Esophagus squamous epithelium (tissue), 5 donors: ENCODE results near the gene STK11. TPM values are rescaled to one million over a fixed set of nuclear protein-coding genes. Genes with fewer than 3 reads are reported as not detected.

Experiments
- DNase-seq: peaks from one replicate; lab custom pipeline; 2025; lab: John Stamatoyannopoulos, UW
- H3K27ac ChIP-seq, 4 donors: fragments of 200-600 bp; sonication (generic); one replicate each; pipeline ENCODE4 v1.5.1; 2016 to 2019; ENCODE audit warnings: mild to moderate bottlenecking in 1 of 4
- H3K27me3 ChIP-seq, 4 donors: fragments of 200-600 bp; sonication (generic); 1 replicate in 3 of 4; 2 replicates in 1 of 4; pipeline versions ENCODE4 v1.5.1 to v1.6.0; 2017 to 2021; ENCODE audit warnings: antibody characterized with exemption in 1 of 4
- H3K36me3 ChIP-seq, 3 donors: fragments of 200-600 bp; sonication (generic); one replicate each; pipeline ENCODE4 v1.5.1; 2016 to 2019
- H3K4me1 ChIP-seq, 3 donors: fragments of 200-600 bp; sonication (generic); one replicate each; pipeline ENCODE4 v1.5.1; 2017 to 2019
- H3K4me3 ChIP-seq, 4 donors: fragments of 200-600 bp; sonication (generic); 1 replicate in 3 of 4; 2 replicates in 1 of 4; pipeline ENCODE4 v1.5.1; 2016 to 2019; ENCODE audit warnings: mild to moderate bottlenecking in 2 of 4, moderate library complexity in 1 of 4
- H3K9me3 ChIP-seq, 3 donors: fragments of 200-600 bp; sonication (generic); one replicate each; pipeline ENCODE4 v1.5.1; 2016 to 2019
- POLR2A ChIP-seq, 4 donors: fragments of 450-650 bp; IDR thresholded peaks; one replicate each; pipeline ENCODE4 v1.6.1; 2017; ENCODE audit warnings: antibody characterized with exemption in 4 of 4, mild to moderate bottlenecking in 4 of 4, moderate library complexity in 3 of 4
- WGBS, 2 donors: methylation state at CpG; one replicate each; pipeline ENCODE4 v1.1.5; 2018; 5-methylcytosine and 5-hydroxymethylcytosine counted together
- intact Hi-C: fragments of 100-400 bp; cut with DNase I; formaldehyde crosslinking; loops from one replicate; pipeline ENCODE4 v1.15.0; 2022
- total RNA-seq, 4 donors: library from RNA; depleted of rRNA; stranded (reverse); fragments of >200 nt; gene quantifications; one replicate each; pipeline ENCODE4 v1.1.0, GENCODE V29; 2016
- TF ChIP-seq, protein P1 (sequence below), 6 experiments: fragments of 450-650 bp in 4 of 6; fragments of 200-600 bp in 2 of 6; sonication (generic) in 2 of 6; IDR thresholded peaks; one replicate each; pipeline ENCODE4 v1.5.1; 2016 to 2019; ENCODE audit warnings: antibody characterized with exemption in 6 of 6, mild to moderate bottlenecking in 4 of 6, moderate library complexity in 4 of 6
- donor health status: DM: yes; HTN: yes; CAD: no.

Gene STK11
- total RNA-seq, 4 donors from 2014 or later: 59.3 to 68.5 (median 61.6) TPM

DNA sequence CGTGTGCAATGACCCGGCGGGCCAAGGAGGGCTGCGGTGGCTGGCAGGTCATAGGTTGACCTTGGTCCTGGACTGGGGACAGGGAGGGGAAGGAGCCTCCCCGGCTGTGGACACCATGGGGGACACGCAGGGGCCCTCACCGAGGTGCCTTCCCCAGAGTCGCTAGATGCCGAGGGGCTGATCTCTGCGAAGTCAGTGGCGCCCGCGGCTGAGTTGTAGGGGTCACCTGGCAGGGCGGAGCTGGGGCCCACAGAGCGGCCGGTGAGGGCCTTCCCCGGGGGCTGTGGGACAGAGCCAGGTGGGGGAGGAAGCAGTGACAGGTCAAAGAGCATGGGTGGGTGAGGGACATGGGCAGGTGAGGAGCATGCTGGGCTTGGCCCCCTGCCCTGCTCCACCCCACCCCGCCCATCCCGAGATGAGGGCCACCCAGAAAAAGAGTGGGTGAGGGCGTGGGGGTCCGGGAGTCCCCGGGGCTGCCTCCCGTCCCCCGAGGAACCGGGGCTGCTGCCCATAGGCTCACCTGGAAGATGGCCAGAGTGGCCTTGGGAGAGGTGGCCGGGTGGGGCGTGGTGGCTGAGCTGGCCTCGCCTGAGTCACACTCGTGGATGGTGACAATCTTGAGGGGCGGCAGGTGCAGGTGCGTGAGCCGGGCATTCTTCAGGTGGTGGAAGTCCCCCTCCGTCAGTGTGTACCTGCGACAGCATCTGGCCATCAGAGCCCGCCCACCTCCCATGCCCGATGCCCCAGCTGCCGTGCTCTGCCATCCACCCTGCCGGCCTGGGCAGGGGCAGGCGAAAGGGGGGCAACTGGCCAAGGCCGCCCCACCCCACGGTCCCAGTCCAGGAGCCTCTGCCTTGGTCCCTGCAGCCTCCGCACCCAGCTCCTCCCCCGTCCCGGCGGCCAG, 28.7 kb downstream of the STK11 start:
- no peaks in the 10 kb centered on the region for H3K9me3 ChIP-seq
- intact Hi-C loops: no loop called here
- H3K27me3 ChIP-seq: peaks cover 0 to 13% (median 0%) of the 10 kb centered on the region in 4 donors
- 90 to 91% methylated on average over 4 to 9 of the region's 45 CpGs for WGBS, 2 donors
- H3K36me3 ChIP-seq: no peaks in the 10 kb centered on the region
- no peak for DNase-seq
- H3K4me1 ChIP-seq: peaks cover 31 to 79% (median 47%) of the 10 kb centered on the region in 3 donors
- TF ChIP-seq, protein P1, sequence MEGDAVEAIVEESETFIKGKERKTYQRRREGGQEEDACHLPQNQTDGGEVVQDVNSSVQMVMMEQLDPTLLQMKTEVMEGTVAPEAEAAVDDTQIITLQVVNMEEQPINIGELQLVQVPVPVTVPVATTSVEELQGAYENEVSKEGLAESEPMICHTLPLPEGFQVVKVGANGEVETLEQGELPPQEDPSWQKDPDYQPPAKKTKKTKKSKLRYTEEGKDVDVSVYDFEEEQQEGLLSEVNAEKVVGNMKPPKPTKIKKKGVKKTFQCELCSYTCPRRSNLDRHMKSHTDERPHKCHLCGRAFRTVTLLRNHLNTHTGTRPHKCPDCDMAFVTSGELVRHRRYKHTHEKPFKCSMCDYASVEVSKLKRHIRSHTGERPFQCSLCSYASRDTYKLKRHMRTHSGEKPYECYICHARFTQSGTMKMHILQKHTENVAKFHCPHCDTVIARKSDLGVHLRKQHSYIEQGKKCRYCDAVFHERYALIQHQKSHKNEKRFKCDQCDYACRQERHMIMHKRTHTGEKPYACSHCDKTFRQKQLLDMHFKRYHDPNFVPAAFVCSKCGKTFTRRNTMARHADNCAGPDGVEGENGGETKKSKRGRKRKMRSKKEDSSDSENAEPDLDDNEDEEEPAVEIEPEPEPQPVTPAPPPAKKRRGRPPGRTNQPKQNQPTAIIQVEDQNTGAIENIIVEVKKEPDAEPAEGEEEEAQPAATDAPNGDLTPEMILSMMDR (IDR thresholded peaks at IDR 0.05): no peak
- no peak for TF ChIP-seq POLR2A (IDR thresholded peaks at IDR 0.05)
- H3K27ac ChIP-seq: no peak overlapping the region
- no peak overlapping the region for H3K4me3 ChIP-seq

GRCh38 chr19:1234955-1235380, 29.4 kb downstream of the STK11 start:
- WGBS, 2 donors: 100% methylated on average over 3 of the region's 43 CpGs; no CpG with 5 or more reads in 1 of the 2 donors
- Histone ChIP-seq H3K9me3 (no peaks in the 10 kb centered on the region), H3K4me3 (no peak overlapping the region), H3K4me1 (peaks cover 34 to 86% (median 47%) of the 10 kb centered on the region in 3 donors), H3K36me3 (no peaks in the 10 kb centered on the region), H3K27me3 (peaks cover 0 to 13% (median 0%) of the 10 kb centered on the region in 4 donors), H3K27ac (no peak overlapping the region)
- intact Hi-C loops: no loop called here
- TF ChIP-seq, protein P1 (IDR thresholded peaks at IDR 0.05): no peak
- TF ChIP-seq POLR2A (IDR thresholded peaks at IDR 0.05): no peak
- DNase-seq: no peak

DNA sequence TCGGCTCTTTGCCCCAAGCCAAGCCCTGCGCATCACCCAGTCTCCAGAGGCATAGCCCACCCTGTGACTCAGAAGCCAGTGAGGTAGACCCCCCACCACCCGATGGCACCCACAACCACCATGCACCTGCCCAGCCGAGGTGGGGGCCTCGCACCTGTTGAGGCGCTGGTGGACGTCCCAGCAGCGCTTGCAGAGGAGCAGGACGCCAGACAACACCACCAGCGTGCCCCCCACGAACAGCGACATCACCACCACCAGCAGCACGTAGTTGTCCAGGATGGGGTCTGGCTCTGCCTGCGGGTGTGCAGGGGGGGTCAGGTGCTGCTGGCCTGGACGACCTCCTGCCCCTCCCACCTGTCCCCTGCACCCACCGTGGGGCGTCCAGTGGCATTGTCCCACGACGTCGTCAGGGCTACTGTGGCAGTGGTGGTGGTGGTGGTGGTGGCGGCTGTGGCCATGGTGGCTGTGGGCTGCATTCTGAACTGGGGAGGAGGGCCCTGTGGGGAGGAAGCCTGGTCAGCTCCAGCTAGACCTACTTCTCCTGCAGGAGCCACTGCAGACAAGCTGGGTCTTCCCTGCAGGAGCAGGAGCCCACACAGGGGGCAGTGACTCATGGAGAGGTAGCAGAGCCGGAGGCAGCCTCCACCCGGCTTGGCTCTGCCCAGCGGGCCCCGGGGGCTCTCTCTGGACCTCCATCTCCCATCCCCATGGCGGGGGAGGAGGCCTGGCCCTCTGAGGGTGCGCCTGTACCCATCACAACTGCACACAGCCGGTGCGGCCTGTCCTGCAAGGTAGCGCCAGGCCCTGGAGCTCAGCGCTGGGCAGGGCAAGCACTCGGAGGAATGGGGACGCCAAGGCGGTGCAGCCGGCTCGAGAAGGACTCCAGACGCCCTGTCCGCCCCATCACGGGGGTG, 30.3 kb downstream of the STK11 start:
- H3K4me3 ChIP-seq: peak overlapping the region in 3 of 4 donors; percentile 61 to 75 (median 64)
- peaks cover 39 to 92% (median 55%) of the 10 kb centered on the region in 3 donors for H3K4me1 ChIP-seq
- H3K27ac ChIP-seq: peak overlapping the region in 2 of 4 donors; percentile 9 to 69
- intact Hi-C loops: no loop called here
- peaks cover 0 to 13% (median 0%) of the 10 kb centered on the region in 4 donors for H3K27me3 ChIP-seq
- no peaks in the 10 kb centered on the region for H3K36me3 ChIP-seq
- WGBS, 2 donors: 78% methylated on average over 12 of the region's 39 CpGs; no CpG with 5 or more reads in 1 of the 2 donors
- H3K9me3 ChIP-seq: no peaks in the 10 kb centered on the region
- no peak for TF ChIP-seq POLR2A (IDR thresholded peaks at IDR 0.05)
- TF ChIP-seq, protein P1 (IDR thresholded peaks at IDR 0.05): no peak
- no peak for DNase-seq

DNA sequence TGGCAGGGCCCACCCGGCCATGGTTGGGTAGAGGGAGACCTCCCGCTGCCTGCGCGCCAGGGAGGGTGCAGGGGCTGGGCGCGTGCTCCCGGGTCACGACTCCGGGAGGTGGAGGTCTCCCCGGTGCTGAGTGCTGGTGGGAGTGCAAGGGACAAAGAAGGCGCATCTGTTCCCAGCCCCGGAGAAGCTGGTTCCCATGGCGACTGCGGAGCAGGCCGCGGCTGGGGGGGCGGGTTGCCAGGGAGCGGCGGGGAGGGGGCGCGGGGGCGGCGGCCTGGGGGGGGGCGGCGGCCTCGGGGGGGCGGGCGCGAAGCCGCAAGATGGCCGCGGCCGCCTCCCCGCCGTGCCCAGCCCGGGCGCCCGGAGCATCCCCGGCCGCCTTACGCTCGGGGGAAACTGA, 31.0 kb downstream of the STK11 start:
- Histone ChIP-seq H3K4me3 (peak overlapping the region; percentile 52 to 75 (median 62)), H3K36me3 (no peaks in the 10 kb centered on the region), H3K27me3 (peaks cover 0 to 13% (median 0%) of the 10 kb centered on the region in 4 donors), H3K4me1 (peaks cover 44 to 92% (median 60%) of the 10 kb centered on the region in 3 donors), H3K27ac (peak overlapping the region in 3 of 4 donors; percentile 52 to 69 (median 55)), H3K9me3 (no peaks in the 10 kb centered on the region)
- WGBS, 2 donors: 0% methylated on average over 4 of the region's 42 CpGs; no CpG with 5 or more reads in 1 of the 2 donors
- DNase-seq: no peak
- TF ChIP-seq, protein P1 (IDR thresholded peaks at IDR 0.05): no peak
- TF ChIP-seq POLR2A (IDR thresholded peaks at IDR 0.05): no peak
- intact Hi-C loops: no loop called here
